PFSK-1 (cell line): Measurements from ENCODE around the gene KAZN.

Experiments
- FOXP2 ChIP-seq: optimal IDR thresholded peaks from 2 replicates; pipeline ENCODE3; 2011; ENCODE audit warnings: borderline replicate concordance, control low read depth, inconsistent platforms; ENCODE audit not compliant: insufficient read depth; ENCODE audit errors: extremely low read length, extremely low read depth
- POLR2AphosphoS5 ChIP-seq: IDR thresholded peaks from 2 replicates; pipeline ENCODE4 v1.6.1; 2012; ENCODE audit warnings: low read depth, mild to moderate bottlenecking, control low read depth, low read length, moderate library complexity
- TF ChIP-seq, protein P1 (sequence below), 2 experiments: IDR thresholded peaks; 2 replicates each; pipeline versions ENCODE4 v1.6.1 to v1.8.0; 2011 to 2012; ENCODE audit warnings: low read depth in 2 of 2, low read length in 2 of 2, control low read depth in 1 of 2, inconsistent platforms in 1 of 2, mild to moderate bottlenecking in 1 of 2, moderate library complexity in 1 of 2; ENCODE audit not compliant: insufficient read depth in 1 of 2

DNA sequence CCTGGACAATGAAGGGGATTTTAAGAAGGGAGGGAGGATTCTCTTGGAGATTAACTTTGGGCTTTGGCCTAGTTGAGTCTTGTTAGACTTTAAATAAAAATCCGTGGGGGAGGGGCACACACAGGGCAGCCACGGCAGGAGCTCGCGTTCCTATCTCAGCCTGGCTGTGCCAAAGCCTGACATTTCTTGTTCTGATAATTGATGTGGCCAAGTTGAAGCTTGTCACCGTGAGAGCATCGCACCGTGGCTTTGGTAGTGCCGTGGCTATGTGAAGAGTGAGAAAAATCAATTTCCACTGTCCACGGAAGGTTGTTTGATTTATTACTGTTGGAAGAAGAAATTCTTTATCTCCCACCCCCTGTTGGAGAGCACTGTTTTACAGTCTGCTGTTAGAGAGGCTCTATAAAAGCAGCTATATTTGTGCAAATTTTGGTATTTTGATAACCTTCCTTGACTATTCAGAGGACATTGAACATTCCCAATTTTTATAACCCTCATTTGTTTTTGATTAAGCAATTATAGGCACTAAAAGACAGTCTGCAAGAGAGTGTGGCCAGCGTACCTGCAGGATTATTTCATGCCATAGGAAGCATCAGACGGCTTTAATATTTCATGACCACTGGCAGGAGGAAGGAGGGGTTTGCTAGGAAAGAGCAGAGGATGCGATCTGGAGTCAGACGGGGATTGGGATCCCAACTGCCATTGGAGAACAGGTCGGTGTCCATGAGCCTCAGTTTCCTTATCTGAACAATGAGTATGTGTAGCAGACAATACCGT is 160.7 kb downstream of the KAZN start:
- TF ChIP-seq FOXP2 (no peak), POLR2AphosphoS5 (no peak)
- TF ChIP-seq, protein P1, sequence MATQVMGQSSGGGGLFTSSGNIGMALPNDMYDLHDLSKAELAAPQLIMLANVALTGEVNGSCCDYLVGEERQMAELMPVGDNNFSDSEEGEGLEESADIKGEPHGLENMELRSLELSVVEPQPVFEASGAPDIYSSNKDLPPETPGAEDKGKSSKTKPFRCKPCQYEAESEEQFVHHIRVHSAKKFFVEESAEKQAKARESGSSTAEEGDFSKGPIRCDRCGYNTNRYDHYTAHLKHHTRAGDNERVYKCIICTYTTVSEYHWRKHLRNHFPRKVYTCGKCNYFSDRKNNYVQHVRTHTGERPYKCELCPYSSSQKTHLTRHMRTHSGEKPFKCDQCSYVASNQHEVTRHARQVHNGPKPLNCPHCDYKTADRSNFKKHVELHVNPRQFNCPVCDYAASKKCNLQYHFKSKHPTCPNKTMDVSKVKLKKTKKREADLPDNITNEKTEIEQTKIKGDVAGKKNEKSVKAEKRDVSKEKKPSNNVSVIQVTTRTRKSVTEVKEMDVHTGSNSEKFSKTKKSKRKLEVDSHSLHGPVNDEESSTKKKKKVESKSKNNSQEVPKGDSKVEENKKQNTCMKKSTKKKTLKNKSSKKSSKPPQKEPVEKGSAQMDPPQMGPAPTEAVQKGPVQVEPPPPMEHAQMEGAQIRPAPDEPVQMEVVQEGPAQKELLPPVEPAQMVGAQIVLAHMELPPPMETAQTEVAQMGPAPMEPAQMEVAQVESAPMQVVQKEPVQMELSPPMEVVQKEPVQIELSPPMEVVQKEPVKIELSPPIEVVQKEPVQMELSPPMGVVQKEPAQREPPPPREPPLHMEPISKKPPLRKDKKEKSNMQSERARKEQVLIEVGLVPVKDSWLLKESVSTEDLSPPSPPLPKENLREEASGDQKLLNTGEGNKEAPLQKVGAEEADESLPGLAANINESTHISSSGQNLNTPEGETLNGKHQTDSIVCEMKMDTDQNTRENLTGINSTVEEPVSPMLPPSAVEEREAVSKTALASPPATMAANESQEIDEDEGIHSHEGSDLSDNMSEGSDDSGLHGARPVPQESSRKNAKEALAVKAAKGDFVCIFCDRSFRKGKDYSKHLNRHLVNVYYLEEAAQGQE (IDR thresholded peaks at IDR 0.05; ENCODE audit: insufficient read depth in 1 of 2, low read depth in 2 of 2, low read length in 2 of 2), result no peak
